Measurements from ENCODE around the gene RRP1B.
"Not testable (repeated sequence)": the region's sequence is repeated elsewhere in the genome, so short reads cannot be mapped to it uniquely, and the experiment has no call there.

The RRP1B gene

DNA sequence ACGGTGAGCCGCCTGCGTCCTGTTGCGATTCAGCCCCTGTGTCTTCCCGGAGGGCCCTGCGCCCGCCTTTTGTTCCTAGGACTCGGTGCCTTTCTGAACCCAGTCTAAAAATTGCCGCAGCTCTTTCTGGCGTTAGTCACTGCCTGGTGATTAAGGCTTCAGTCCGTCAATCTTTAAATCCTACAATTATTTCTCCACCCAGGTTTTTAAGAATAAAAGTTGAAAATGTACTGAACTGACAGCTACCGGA is 43.4 kb downstream of the RRP1B start:
- no peak for DNase-seq

DNA sequence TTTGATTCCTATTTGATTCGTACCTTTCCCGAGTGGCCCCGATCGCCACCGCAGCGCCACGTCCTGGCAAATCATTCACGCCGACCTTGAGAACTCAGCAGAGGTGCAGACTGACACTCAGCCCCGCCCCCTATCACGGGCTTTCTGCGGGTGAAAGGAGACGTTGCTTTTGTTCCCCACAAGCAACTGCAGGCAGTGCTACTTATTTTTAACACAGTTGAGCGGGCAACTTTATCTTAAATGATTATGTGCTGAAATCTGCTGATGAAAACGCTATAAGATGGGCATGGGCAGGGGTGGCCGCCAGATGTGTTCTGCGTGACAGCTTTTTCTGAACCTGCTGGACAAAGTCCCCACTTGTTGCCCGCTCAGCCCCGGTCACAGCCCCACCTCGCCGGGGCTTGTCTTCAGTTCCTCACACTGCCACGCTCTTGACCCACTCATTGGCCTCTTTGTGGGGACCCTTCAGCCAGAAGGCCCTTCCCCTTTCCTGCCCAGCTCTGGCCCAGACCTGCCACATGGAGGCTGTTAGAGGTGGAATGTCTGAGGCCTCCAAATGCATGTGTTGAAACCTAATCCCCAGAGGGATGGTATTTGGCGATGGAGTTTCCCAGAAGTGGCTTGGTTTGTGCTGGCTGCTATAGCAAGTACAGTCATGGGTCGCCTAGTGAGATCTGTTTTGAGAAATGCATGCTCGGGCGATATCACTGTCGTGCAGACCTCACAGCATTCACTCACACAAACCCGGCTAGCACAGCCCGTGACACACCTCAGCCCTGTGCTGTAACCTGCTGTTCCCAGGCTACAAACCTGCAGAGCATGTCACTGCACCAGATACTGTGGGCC is 43.9 kb downstream of the RRP1B start:
- no peak for DNase-seq

DNA sequence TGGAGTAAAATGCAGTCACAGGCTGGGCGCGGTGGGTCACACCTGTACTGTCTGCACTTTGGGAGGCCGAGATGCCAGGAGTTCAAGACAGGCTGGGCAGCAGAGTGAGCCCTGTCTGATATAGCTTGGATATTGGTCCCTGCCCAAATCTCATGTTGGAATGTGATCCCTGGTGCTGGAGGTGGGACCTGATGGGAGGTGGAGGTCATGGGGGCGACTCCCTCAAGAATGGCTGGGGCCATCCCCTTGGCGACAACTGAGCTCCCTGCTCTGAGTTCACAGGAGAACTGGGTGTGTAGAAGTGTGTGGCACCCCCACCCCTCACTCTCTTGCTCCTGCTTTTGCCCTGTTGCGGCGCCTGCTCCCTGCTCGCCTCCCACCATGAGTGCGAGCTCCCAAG is 48.1 kb downstream of the RRP1B start:
- no peak for DNase-seq

DNA sequence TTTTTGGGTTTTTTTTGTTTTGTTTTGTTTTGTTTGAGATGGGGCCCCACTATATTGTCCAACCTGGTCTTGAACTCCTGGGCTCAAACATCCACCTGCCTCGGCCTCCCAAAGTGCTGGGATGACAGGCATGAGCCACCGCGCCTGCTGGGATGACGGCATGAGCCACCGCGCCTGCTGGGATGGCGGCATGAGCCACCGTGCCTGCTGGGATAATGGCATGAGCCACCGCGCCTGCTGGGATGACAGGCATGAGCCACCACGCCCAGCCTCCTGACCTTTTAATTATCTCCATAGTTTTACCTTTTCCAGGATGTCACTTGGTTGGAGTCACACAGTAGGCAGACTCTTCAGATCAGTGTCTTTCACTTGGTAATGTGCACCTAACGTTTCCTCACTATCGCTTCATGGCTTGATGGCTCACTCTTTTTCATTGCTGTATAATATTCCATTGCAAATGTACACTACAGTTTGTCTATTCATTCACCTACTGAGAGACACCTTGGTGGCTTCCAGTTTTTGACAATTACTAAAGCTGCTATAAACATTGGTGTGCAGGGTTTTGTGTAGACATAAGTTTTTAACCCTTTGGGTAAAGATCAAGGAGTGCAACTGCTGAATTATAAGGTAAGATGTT is 49.5 kb downstream of the RRP1B start:
- no peak for DNase-seq

DNA sequence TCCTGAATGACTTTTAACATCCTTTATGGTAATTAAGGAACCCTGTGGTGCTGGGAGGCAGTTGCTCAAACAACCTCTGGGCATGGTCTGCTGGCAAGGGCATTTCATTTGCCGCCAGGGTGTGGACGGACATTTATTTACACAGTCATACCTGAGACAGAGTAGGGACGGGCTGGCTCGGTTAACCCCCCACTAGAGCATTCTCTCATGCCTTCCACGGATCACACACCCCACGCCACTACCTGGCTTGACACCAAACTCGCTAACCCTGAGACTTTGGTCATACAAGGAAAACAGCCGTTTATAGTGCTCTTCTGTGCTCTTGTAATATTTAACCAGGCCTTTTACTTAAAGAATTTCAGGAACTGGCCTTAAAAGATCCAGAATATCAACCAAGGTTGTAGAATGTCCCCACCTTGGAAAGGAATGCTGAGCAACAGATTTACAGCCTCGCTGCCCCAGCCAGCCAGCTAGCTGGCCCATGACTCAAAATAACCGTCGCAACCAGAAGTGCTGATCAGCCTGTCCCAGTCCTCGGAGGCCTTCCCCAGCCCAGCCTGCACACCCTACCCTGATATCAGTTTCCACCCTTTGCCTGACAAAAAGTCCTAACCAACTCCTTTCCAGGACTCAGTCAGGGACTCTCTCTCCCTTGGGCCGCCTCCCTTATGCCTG is 53.0 kb downstream of the RRP1B start:
- no peak for DNase-seq

DNA sequence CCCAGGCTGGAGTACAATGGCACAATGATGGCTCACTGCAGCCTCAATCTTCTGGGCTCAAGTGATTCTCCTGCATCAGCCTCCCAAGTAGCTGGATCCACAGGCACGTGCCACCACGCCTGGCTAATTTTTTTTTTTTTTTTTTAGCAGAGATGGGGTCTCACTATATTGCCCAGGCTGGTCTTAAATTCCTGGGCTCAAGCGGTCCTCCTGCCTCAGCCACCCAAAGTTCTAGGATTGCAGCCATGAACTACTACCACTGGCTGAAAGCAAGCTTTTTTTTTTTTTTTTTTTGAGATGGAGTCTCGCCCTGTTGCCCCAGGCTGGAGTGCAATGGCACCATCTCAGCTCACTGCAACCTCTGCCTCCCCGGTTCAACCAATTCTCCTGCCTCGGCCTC is 53.8 kb downstream of the RRP1B start:
- DNase-seq, result not testable (repeated sequence)

DNA sequence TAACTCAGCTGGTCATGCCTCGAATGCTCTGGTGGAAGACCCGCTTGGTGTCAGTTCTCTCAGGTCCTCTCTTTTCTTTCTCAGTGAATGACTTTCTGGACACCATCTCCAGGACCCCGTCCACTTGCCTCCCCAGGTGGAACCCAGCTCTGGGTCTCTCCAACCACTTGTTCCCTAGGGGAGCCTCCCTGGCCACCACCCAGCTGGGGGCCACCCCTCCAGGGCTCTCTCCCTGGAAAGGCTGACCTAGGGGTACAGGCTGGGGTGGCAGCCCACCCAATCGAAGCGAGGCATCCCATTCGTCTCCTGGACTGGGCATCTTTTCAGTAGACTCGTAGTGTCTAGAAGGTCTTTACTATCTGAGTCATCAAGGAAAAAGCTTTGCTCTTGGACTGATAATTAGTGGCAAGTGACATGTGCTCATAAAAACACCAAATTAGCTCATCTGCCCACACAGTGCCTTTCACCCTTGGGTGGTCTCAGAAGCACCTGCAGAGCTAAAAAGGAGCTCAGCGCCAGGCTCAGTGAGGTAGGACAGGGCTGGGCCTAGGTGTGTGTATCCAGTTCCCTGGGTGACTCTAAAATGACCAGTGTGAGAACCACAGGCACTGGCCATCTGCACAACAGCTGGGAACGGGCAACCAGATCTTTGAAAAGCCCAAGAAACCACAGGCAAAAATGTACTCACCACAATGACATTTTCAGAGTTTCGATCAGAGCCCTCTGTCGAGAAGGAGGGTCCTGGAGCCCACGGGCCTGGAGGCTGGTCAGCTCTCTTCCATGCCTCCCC is 57.2 kb downstream of the RRP1B start:
- no peak for DNase-seq

DNA sequence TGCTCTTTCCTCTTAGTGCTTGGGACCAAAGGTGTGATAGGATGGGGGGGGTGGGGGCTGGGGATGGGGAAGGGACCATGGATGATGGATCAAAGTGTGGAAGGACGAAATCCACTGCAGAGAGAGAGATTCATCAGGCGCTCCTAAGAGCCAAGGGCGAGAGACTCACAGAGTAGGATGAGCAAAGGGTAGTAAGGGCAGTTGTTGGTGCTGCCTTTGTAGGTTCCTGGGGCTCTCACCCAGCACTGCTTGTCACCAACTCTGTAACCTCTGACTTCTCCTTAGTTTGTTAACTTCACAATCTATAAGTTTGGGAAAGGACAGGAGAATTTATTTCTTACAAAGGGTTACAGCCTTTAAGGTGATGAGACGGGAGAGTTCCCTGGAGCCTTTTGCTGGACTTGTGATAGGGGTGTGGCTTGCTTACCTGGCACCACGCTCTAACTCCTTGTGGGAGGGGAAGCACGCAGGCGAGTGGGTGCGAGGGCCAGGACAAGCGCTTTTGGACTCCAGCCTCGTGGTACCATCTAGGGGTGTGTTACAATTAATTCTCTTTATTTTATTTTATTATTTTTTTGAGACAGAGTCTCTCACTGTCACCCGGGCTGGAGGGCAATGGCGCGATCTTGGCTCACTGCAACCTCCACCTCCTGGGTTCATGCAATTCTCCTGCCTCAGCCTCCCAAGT is 58.0 kb downstream of the RRP1B start:
- no peak for DNase-seq

DNA sequence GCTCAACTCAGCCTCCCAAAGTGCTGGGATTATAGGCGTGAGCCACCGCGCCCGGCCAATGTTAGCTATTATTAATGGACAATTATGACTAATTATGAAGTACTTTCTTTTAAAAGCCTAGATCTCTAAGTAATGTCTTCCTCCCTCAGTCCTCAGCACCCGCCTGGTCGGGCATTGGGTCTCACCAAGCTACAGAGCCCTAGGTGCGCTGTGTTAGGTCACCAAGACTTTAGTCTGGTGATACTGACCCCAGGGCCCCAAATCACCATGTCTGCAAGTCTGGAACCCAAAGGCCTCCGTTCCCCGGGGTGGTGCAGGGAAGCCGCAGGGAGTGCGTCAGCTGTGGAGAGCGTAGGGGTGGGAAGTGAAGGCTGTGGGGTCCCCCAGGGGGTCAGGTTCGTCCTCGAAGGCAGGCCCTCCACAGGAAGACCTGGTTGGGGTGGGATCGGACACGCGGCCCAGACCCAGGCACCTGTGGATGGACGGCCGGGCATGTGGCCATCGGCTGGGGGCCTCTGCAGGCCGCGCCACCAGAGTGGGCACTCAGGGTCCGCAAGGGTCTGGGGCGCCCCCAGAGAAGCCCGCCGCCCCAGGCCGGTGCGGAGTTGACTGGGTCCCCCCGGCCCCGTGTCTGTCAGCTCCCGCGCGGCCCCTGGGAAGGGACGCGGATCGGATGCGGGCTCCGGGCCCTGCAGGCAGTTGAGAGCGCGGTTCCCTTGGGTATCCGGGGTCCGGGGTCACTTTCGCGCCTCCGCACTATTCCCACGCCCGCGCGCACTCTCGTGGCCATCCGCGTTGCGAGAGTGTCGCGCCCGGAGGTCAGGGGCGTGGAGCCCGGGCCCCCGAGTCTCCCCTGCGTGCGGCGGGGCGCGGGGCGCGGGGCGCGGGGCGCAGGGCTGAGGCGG is 58.9 kb downstream of the RRP1B start:
- DNase-seq, result no peak

DNA sequence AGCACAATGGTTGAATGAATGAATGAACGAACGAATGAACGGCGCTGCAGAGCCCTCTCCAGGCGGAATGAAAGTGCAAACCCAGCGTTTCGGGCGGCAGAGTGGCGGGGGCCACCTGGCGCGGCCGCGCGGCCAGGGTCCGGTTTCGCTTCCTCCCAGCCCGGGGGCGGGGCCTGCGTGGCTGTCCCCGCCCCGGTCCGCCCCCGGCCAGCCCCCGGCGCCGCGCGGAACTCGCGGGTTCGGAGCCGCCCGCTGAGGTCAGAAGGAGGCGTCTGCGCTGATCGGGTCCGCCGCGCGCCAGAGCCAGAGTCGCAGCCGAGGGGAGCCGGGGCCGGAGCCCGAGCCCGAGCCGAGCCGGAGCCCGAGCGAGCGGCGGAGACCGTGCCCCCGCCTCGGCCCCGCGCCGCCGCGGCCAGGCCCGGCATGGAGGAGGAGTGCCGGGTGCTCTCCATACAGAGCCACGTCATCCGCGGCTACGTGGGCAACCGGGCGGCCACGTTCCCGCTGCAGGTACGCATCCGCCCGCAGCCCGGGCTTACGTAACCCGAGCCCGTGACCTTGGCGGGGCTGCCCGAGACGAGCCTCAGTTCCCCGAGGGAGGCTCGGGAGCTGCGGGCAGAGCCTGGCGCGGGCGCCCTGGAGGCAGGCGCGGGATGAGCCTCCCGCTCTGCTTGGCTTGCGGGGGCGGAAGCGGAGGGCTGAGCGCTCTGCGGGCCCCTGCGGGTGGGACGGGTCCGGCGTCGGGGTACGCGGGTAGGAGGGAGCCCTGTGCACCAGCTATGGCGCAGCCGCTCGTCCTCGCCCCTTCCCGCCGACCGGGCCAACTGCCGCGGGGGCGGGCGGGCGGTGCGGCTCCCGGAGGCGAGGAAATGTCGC is 59.8 kb downstream of the RRP1B start, which contains the start of gene PDXK:
Gene PDXK (plus strand): TSS at position 258 of the 876 bp plus-strand sequence. CDS start 166 bp downstream, at position 424.
- peak; percentile 54 to 83 for DNase-seq

DNA sequence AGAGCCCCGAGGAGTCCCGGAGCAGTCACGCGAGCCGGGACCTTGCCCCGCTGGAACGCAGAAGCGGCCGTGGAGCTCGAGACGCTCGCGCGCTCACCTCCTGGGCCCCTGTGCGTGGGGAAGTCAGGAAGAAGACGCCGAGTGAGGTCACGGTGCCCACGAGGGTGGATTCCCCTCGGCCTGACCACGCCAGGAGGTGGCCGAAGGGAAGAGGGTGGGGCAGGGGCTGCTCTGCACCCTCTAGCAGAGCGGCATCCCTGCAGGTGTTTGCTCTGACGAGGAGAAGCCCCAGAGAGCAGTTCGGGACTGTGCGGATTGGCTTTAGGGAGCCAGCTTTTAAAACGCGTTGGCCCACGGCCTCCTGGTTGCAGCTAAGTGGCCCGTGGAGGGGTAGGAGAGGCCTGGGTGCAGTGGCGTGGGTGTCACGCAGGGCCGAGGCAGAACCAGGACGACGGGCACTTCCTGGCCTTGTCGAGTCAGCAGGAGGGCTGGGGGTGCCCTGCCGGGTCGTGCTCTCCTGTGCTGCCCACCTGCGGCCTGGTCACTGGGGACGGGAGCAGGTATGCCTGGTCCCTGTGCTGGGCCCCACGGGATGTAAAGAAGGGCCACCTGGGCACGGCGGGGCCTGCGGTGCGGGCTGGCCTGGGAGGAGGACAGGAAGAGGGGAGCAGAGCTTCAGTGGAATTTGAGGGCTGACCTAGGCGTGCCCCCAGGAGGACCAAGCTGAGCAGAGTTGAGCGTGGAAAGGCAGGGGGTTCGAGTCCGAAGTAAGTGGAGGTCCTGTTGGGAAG is 60.6 kb downstream of the RRP1B start:
- DNase-seq, result no peak

DNA sequence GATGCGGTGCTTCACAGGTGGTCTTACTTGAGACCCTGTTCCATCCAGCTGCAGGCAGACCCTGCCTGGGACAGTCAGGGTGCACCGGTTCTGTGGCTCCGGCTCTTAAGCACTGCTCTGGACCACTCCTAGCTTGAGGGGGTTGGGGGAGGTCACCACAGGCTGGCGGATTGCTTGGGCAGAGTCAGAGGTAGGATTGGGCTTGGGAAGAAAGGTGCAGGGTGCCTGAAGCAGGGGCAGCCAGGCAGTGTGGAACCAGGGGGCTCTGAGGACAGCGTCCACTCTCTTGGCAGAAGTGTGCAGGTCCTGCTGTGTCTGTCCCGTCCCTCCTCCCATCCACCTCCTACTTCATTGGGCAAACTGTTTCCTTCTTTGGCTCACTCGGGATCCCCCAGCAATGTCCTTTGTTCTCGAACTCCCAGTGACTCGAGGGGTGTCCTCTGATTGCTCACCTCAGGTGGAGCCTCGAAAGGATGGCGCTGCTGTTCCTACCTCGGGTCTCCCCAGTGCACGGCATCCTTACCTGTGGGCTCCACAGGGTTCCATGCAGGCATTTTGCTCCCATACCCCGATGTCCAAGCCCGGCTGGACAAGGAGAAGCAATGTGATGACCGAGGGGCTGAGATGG is 61.3 kb downstream of the RRP1B start:
- DNase-seq, result no peak

DNA sequence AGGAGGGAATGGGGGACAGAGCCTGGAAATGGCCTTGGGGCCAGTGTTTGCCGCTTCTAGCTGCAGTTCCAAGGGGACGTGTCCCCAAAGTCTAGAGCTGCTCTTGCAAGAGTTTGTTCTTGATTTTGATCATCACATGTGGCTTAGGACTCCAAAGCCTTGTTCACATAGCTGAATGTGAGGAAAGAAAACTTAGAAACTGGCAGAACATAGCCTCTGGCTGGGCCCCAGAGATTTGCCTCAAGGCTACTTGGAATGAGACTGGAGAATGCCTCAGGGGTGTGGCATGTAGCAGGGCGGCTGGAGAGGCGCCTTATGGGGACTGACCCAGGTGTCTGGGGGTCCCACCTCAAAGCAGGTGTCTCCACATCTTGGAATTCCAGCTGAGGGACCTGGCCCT is 61.8 kb downstream of the RRP1B start:
- DNase-seq, result no peak

DNA sequence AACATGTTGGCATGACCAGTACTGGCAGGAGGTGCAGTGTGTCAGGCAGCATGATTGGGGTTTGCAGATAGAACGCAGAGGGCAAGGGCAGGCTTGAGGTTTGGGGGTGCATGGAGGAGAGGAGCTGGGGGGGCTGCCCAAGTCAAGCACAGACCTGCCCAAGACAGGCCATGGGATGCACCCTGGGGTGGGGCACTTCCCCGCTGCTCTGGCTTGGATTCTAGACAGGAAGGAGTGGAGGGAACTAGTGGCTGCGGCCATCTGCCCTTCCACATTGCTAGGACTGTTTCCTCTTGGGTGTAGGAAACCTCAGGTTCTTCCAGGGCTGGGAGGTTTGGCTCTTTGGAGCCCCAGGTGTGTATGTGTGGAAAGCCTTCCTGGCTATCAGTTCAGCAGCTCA is 62.6 kb downstream of the RRP1B start:
- DNase-seq, result no peak

DNA sequence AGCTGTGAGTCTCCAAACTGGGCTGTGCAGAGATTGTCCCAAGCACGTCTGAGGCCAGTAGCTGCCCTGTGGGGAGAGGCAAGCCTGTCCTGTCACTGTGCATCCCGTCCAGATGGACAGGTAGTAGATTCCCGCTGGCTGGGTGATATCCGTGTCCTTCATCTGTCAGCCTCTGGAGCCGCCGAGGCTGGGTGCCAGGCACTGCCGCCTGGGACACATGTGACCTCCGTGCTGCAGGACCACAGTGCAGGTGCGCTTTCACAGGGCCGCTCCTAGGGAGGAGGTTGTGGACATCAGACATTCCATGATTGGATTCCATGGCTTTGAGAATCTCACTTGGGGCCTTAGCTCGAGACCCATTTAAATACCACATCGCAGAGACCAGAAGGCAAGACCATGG is 64.3 kb downstream of the RRP1B start:
- DNase-seq, result no peak

DNA sequence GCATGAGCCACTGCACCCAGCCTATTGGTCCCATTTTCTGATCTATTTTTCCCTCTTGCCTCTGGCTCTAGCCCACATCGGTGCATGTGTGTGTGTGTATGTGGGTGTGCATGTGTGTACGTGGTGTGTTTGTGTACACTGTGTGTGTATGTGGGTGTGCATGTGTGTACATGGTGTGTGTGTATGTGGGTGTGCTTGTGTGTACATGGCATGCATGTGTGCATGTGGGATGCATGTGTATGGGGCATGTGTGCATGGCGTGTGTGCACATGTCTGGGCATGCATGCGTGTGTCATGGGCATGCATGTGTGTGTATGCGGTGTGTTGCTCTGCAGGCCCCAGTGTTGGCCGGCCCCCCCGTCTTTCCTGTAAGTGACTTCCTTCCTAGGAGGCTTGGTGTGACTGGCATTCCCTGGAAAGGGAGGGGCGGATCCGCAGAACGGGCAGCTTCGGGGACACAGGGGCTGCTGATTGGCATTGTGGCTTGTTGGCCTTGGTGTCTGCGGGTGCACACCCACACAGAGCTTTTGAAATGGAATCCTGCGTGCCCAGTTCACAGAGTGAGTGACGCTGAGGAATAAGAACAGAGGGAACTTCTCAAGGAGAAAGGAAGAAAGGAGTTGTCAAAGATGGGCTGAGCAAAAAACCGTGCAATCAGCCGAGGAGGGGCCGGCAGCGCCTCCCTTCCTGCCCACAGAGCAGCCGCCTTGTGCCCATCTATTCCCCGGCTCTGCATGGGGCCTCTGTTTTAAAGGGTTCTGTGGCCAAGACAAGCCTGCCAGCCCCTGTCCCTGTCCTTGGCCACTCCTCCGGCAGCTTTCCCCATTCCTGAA is 67.5 kb downstream of the RRP1B start:
- DNase-seq, result no peak

DNA sequence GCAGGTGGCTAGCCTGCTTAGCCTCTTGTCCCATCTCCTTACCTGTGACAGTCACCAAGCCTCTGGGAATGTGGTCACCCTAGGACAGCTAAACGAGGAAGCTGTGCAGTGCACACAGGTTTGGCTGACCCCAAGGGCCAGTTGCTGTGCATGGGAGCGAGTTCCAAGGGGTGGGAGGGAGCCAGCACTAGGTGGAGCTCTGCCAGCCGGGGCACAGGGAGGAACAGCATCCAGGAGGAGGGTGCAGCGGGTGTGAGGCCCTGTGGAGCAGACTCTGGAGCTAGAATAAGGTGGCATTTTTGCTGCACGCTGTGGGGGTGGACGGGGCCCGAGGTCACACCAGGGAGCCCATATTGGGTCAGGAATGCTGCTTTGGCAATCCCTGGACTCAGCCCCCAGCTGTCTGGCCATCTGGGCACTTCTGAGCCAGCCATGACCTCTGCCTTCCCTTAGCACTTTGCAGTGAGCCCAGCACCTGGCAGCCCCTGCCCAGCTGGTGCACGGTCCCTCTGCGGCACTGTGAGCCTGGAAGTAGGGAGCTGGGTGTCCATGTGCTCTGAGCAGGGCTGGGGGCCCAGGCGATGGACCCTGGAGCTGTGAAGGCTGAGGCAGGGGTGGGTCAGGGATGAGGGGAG is 68.3 kb downstream of the RRP1B start:
- peak; percentile 39 to 62 for DNase-seq

DNA sequence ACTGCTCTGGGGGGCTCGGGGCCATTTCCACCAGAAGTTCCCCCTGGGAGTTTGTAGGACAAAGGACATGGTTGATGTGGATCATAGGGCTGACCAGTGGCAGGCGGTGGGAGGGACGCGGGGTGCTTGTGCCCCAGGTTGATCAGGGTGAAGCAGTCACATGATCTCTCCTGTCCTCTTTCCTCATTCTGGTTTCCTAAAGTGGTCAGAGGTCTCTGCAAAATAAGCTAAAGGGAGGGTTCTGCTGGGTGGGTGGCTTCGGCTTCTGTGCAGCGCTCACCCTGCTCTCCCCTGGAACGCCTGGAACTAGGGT is 68.8 kb downstream of the RRP1B start:
- peak in 1 of 2 experiments; percentile 43 for DNase-seq

Measured in NCI-H524 (cell line).